Coronary artery (tissue), 2 donors: ENCODE measurements around the gene CD59.

Source experiments
- DNase-seq: peaks from one replicate; pipeline ENCODE4 v3.0.0-alpha.2; 2017; ENCODE audit warnings: low spot score
- H3K27ac ChIP-seq, 2 donors: fragments of 200-600 bp; sonication (generic); one replicate each; pipeline ENCODE4 v1.5.1; 2016 to 2019
- H3K4me3 ChIP-seq: fragments of 200-600 bp; sonication (generic); 2 replicates; pipeline ENCODE4 v1.5.1; 2016; ENCODE audit warnings: mild to moderate bottlenecking, moderate library complexity
- CTCF ChIP-seq: fragments of 200-600 bp; sonication (generic); IDR thresholded peaks from one replicate; pipeline ENCODE4 v1.5.1; 2019; ENCODE audit warnings: antibody characterized with exemption

CD59 gene

GRCh38 chr11:33700502-33701271 is 35.5 kb downstream of the CD59 start, which contains the start of gene C11orf91:
Gene C11orf91, minus strand, starts transcription at chr11:33700826. Its CDS starts 86 bp downstream, at chr11:33700740.
- DNase-seq, result peak; percentile 94
- H3K4me3 ChIP-seq, result peak within 1 kb of the TSS; percentile 66
- no peak for TF ChIP-seq CTCF
- peak within 1 kb of the TSS; percentile 45 to 75 for H3K27ac ChIP-seq

- Histone ChIP-seq H3K4me3 (peak overlapping the region; percentile 66), H3K27ac (peak overlapping the region; percentile 45 to 75)
- peak; percentile 78 for DNase-seq
These were observed 36.1 kb downstream of the CD59 start for GRCh38 chr11:33700063-33700501.

GRCh38 chr11:33699515-33700062 is 36.6 kb downstream of the CD59 start:
- no peak for TF ChIP-seq CTCF
- H3K4me3 ChIP-seq, result peak overlapping the region; percentile 66
- DNase-seq, result peak; percentile 73
- peak overlapping the region in 1 of 2 donors; percentile 75 for H3K27ac ChIP-seq

More at GRCh38 chr11:33700063-33700501, 36.1 kb downstream of the CD59 start:
- no peak for TF ChIP-seq CTCF

GRCh38 chr11:33698921-33699320 is 37.3 kb downstream of the CD59 start:
- TF ChIP-seq CTCF, result no peak
- no peak for DNase-seq
- Histone ChIP-seq H3K4me3 (no peak overlapping the region), H3K27ac (no peak overlapping the region)

GRCh38 chr11:33697997-33698396 is 38.2 kb downstream of the CD59 start:
- H3K4me3 ChIP-seq, result no peak overlapping the region
- no peak for DNase-seq
- H3K27ac ChIP-seq, result no peak overlapping the region
- no peak for TF ChIP-seq CTCF

- Histone ChIP-seq H3K27ac (no peak overlapping the region), H3K4me3 (no peak overlapping the region)
- no peak for DNase-seq
- no peak for TF ChIP-seq CTCF
These were observed 39.1 kb downstream of the CD59 start for GRCh38 chr11:33696931-33697638.
